Calu3 (cell line): ENCODE data around the gene CNGA4. TPM values are rescaled to one million over a fixed set of nuclear protein-coding genes. Genes with fewer than 3 reads are reported as not detected.

Experiments used
- BruUV-seq: library from RNA; stranded (reverse); fragments of 400-500 nt; replicated peaks from 2 replicates; lab custom pipeline; 2021; lab: Mats Ljungman, UMichigan
- CTCF ChIA-PET: fragments of 300-600 bp; sonication (Branson Sonifier 250); formaldehyde crosslinking; loops from one replicate; lab custom pipeline; 2022; ENCODE audit warnings: antibody characterized with exemption; lab: Charles Lee
- DNase-seq: peaks from one replicate; pipeline ENCODE4 v3.0.0; 2022
- H3K27ac Mint-ChIP-seq: one replicate; pipeline ENCODE4 v1.8.0; 2022; ENCODE audit warnings: mixed read lengths; ENCODE audit not compliant: unreplicated experiment
- H3K27me3 Mint-ChIP-seq: one replicate; pipeline ENCODE4 v1.8.0; 2022; ENCODE audit warnings: mixed read lengths; ENCODE audit not compliant: unreplicated experiment
- H3K36me3 Mint-ChIP-seq: one replicate; pipeline ENCODE4 v1.8.0; 2022; ENCODE audit warnings: mild to moderate bottlenecking, moderate library complexity, mixed read lengths; ENCODE audit not compliant: insufficient read depth, unreplicated experiment
- H3K4me1 Mint-ChIP-seq: one replicate; pipeline ENCODE4 v1.8.0; 2022; ENCODE audit warnings: mild to moderate bottlenecking, low read depth, mixed read lengths; ENCODE audit not compliant: unreplicated experiment
- H3K4me3 Mint-ChIP-seq: one replicate; pipeline ENCODE4 v1.8.0; 2022; ENCODE audit warnings: mild to moderate bottlenecking, low read depth, moderate library complexity, mixed read lengths; ENCODE audit not compliant: unreplicated experiment
- H3K9me3 Mint-ChIP-seq: one replicate; pipeline ENCODE4 v1.8.0; 2022; ENCODE audit warnings: low read depth, mixed read lengths; ENCODE audit not compliant: unreplicated experiment
- intact Hi-C: fragments of 100-400 bp; cut with micrococcal nuclease; formaldehyde crosslinking; loops from one replicate; pipeline ENCODE4 v1.10.0; 2022; ENCODE audit not compliant: unreplicated experiment
- total RNA-seq: library from RNA; stranded (reverse); gene quantifications from 2 replicates; pipeline ENCODE4 v1.2.3, GENCODE V29; 2022
- TF ChIP-seq, protein P1 (sequence below): fragments of 200-600 bp; IDR thresholded peaks from one replicate; pipeline ENCODE4 v1.8.0; 2022; ENCODE audit warnings: antibody characterized with exemption; ENCODE audit not compliant: unreplicated experiment

CNGA4 gene
- total RNA-seq, 1 experiment from 2014 or later: not detected

DNA sequence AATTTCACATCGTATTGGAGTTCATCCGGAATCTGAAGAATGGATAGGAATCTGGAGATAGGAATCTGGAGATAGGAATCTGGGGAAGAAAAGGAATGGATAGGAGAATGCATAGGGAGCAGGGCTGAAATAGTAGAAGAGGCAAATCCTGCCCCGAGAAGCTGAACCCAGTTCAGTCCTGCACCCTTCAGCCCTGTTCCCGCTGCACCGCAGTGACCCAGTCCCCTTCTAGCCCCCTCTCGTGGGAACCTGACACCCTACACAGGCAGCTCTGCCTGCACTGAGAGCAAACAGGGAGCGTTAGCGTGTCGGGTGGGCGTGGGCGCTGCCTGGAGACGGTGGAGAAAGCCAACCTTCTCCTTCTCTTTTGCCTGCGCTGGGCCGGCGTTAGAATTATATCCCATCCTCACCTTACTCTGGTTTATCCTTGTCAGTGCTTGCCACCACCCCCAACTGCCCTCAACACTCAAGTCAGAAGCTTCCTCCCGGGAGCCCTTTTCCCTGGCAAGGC is 19.7 kb downstream of the CNGA4 start:
- Mint-ChIP-seq H3K9me3 (no peaks in the 10 kb centered on the region), H3K36me3 (no peaks in the 10 kb centered on the region), H3K4me1 (no peaks in the 10 kb centered on the region), H3K27ac (no peak overlapping the region), H3K27me3 (no peaks in the 10 kb centered on the region), H3K4me3 (no peak overlapping the region)
- no TSS peak for BruUV-seq
- TF ChIP-seq, protein P1, sequence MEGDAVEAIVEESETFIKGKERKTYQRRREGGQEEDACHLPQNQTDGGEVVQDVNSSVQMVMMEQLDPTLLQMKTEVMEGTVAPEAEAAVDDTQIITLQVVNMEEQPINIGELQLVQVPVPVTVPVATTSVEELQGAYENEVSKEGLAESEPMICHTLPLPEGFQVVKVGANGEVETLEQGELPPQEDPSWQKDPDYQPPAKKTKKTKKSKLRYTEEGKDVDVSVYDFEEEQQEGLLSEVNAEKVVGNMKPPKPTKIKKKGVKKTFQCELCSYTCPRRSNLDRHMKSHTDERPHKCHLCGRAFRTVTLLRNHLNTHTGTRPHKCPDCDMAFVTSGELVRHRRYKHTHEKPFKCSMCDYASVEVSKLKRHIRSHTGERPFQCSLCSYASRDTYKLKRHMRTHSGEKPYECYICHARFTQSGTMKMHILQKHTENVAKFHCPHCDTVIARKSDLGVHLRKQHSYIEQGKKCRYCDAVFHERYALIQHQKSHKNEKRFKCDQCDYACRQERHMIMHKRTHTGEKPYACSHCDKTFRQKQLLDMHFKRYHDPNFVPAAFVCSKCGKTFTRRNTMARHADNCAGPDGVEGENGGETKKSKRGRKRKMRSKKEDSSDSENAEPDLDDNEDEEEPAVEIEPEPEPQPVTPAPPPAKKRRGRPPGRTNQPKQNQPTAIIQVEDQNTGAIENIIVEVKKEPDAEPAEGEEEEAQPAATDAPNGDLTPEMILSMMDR: no peak
- CTCF ChIA-PET: interaction anchor here (1.0 to 1.4 kb wide), 3 partner anchors 9 to 95 kb away, joined by 3 to 4 read pairs (median 3); no protein-coding TSS in a partner anchor
- no peak for DNase-seq
- intact Hi-C loops: no loop called here

- CTCF ChIA-PET: interaction anchor here (0.6 to 1.0 kb wide), 4 partner anchors 8 to 35 kb away, joined by 3 to 5 read pairs (median 4); no protein-coding TSS in a partner anchor
- TF ChIP-seq, protein P1: no peak
- intact Hi-C loops: no loop called here
- H3K4me3 Mint-ChIP-seq: no peak overlapping the region
- DNase-seq: no peak
- H3K9me3 Mint-ChIP-seq: no peaks in the 10 kb centered on the region
- no peaks in the 10 kb centered on the region for H3K36me3 Mint-ChIP-seq
- peaks cover 14% of the 10 kb centered on the region for H3K27me3 Mint-ChIP-seq
- no peaks in the 10 kb centered on the region for H3K4me1 Mint-ChIP-seq
- no peak overlapping the region for H3K27ac Mint-ChIP-seq
- no TSS peak for BruUV-seq
These were observed 21.4 kb downstream of the CNGA4 start for GRCh38 chr11:6260207-6260726.

- H3K27me3 Mint-ChIP-seq: peaks cover 34% of the 10 kb centered on the region
- no peak for DNase-seq
- no peak overlapping the region for H3K4me3 Mint-ChIP-seq
- no peaks in the 10 kb centered on the region for H3K9me3 Mint-ChIP-seq
- CTCF ChIA-PET: interaction anchor here (0.6 kb wide), 1 partner anchor 45 kb away, joined by 9 read pairs; no protein-coding TSS in a partner anchor
- intact Hi-C loops: no loop called here
- H3K36me3 Mint-ChIP-seq: no peaks in the 10 kb centered on the region
- TF ChIP-seq, protein P1: no peak
- no TSS peak for BruUV-seq
- H3K27ac Mint-ChIP-seq: no peak overlapping the region
- H3K4me1 Mint-ChIP-seq: no peaks in the 10 kb centered on the region
These were observed 24.8 kb downstream of the CNGA4 start for GRCh38 chr11:6263662-6264061.

DNA sequence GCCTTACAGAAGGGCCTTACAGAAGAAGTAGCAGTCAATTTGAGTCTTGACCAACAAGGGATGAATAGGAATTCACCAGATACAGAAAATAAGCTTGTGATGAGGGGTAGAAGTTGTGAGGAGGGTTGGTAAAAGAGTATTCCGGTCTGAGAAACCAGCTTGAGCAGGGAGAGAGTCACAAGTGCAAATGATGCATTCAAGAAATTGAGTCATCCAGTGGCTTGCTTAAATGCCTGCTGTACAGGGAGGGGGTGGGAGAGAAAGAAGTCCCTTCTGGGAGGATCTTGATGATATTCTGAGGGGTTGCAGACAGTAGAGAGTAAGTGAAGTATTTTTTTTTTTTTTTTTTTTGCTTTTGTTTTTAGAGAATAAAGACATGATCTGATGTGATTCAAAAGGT is 29.9 kb downstream of the CNGA4 start:
- CTCF ChIA-PET: no interaction called here
- no peaks in the 10 kb centered on the region for H3K36me3 Mint-ChIP-seq
- DNase-seq: no peak
- H3K27me3 Mint-ChIP-seq: peaks cover 52% of the 10 kb centered on the region
- TF ChIP-seq, protein P1: no peak
- no peaks in the 10 kb centered on the region for H3K4me1 Mint-ChIP-seq
- intact Hi-C loops: no loop called here
- no TSS peak for BruUV-seq
- H3K9me3 Mint-ChIP-seq: no peaks in the 10 kb centered on the region
- H3K27ac Mint-ChIP-seq: no peak overlapping the region
- H3K4me3 Mint-ChIP-seq: no peak overlapping the region
